Stimulated activated CD4-positive, alpha-beta T cell treated with anti-CD3 and anti-CD28 coated beads, Interleukin-2, amount 100 ng/mL, for 24 hours (primary cell): Measurements from ENCODE around the gene COX5A.

ENCODE experiments used
- DNase-seq, 2 donors: peaks; one replicate each; pipeline ENCODE4 v3.0.0-alpha.2; 2020

Gene COX5A

GRCh38 chr15:74937590-74938371 lies at the start of gene COX5A:
COX5A (minus strand) TSS chr15:74938073; CDS start chr15:74938014, 59 bp downstream.
- peak; percentile 90 to 91 for DNase-seq

- DNase-seq, result peak; percentile 49 to 60
Measured at GRCh38 chr15:74983725-74984231, 45.9 kb upstream of the COX5A start.

- DNase-seq, result no peak
Measured at GRCh38 chr15:74982183-74982582, 44.3 kb upstream of the COX5A start.

GRCh38 chr15:74978503-74978902 lies 40.6 kb upstream of the COX5A start:
- DNase-seq, result peak; percentile 53 to 55

- DNase-seq, result no peak
Measured at GRCh38 chr15:74978077-74978476, 40.2 kb upstream of the COX5A start.

GRCh38 chr15:74977599-74977998 lies 39.7 kb upstream of the COX5A start:
- DNase-seq, result peak in 1 of 2 donors; percentile 26

GRCh38 chr15:74976159-74976558 lies 38.3 kb upstream of the COX5A start:
- no peak for DNase-seq

- DNase-seq, result no peak
Measured at GRCh38 chr15:74967670-74968069, 29.8 kb upstream of the COX5A start.

GRCh38 chr15:74964794-74965193 lies 26.9 kb upstream of the COX5A start:
- DNase-seq, result no peak

- DNase-seq, result no peak
Measured at GRCh38 chr15:74963213-74963612, 25.3 kb upstream of the COX5A start.

GRCh38 chr15:74962671-74963070 lies 24.8 kb upstream of the COX5A start:
- DNase-seq, result no peak

GRCh38 chr15:74962219-74962618 lies 24.3 kb upstream of the COX5A start:
- no peak for DNase-seq

- DNase-seq, result no peak
Measured at GRCh38 chr15:74961616-74962015, 23.7 kb upstream of the COX5A start.

GRCh38 chr15:74960995-74961588 lies 23.2 kb upstream of the COX5A start:
- no peak for DNase-seq

GRCh38 chr15:74960286-74960685 lies 22.4 kb upstream of the COX5A start:
- DNase-seq, result no peak

- no peak for DNase-seq
Measured at GRCh38 chr15:74959586-74959939, 21.7 kb upstream of the COX5A start.

- no peak for DNase-seq
Measured at GRCh38 chr15:74958908-74959585, 21.2 kb upstream of the COX5A start.

GRCh38 chr15:74958320-74958907 lies 20.5 kb upstream of the COX5A start:
- peak; percentile 20 to 27 for DNase-seq

GRCh38 chr15:74957476-74958035 lies 19.7 kb upstream of the COX5A start:
- no peak for DNase-seq

GRCh38 chr15:74956648-74957475 lies 19.0 kb upstream of the COX5A start, which contains the start of gene RPP25:
RPP25 (minus strand) TSS chr15:74956772; CDS start chr15:74956583, 189 bp downstream.
- DNase-seq, result peak; percentile 78 to 87

GRCh38 chr15:74955796-74956647 lies 18.1 kb upstream of the COX5A start:
- peak; percentile 71 to 82 for DNase-seq
